Mucosa of gallbladder (tissue), 1 donor: ENCODE results near the gene CEP83. TPM values are rescaled to one million over a fixed set of nuclear protein-coding genes. Genes with fewer than 3 reads are reported as not detected.
"Not testable (repeated sequence)": the region's sequence is repeated elsewhere in the genome, so short reads cannot be mapped to it uniquely, and the experiment has no call there.

ENCODE experiments used
- DNase-seq: peaks from one replicate; pipeline ENCODE4 v3.0.0-alpha.2; 2020; ENCODE audit warnings: low spot score
- total RNA-seq: library from RNA; stranded (reverse); gene quantifications from one replicate; pipeline ENCODE4 v1.2.1, GENCODE V29; 2021
- donor health status: DM: no; HTN: no; CAD: no.

CEP83 gene
- total RNA-seq = 7.0 TPM

GRCh38 chr12:94459728-94460615, at the start of gene CEP83:
TSS of gene CEP83 (minus strand) at chr12:94459867. CDS start at chr12:94412490, 47,377 bp downstream.
- peak; percentile 97 for DNase-seq

GRCh38 chr12:94509317-94509716, 49.6 kb upstream of the CEP83 start:
- DNase-seq = no peak

- no peak for DNase-seq
Observed at GRCh38 chr12:94507455-94507854, 47.8 kb upstream of the CEP83 start.

- no peak for DNase-seq
Observed at GRCh38 chr12:94504386-94504785, 44.7 kb upstream of the CEP83 start.

- DNase-seq = no peak
Observed at GRCh38 chr12:94503619-94504018, 44.0 kb upstream of the CEP83 start.

GRCh38 chr12:94500831-94501567, 41.3 kb upstream of the CEP83 start:
- no peak for DNase-seq

GRCh38 chr12:94498698-94499097, 39.0 kb upstream of the CEP83 start:
- no peak for DNase-seq

- no peak for DNase-seq
Observed at GRCh38 chr12:94498073-94498472, 38.4 kb upstream of the CEP83 start.

- no peak for DNase-seq
Observed at GRCh38 chr12:94495445-94496115, 35.9 kb upstream of the CEP83 start.

GRCh38 chr12:94491489-94491888, 31.8 kb upstream of the CEP83 start:
- DNase-seq = no peak

GRCh38 chr12:94488463-94488862, 28.8 kb upstream of the CEP83 start:
- DNase-seq = no peak

GRCh38 chr12:94481734-94482133, 22.1 kb upstream of the CEP83 start:
- no peak for DNase-seq

GRCh38 chr12:94469522-94469921, 9.9 kb upstream of the CEP83 start:
- DNase-seq = no peak

- DNase-seq = no peak
Observed at GRCh38 chr12:94460616-94460959, 921 bp upstream of the CEP83 start.

GRCh38 chr12:94458877-94459727, 565 bp downstream of the CEP83 start:
- no peak for DNase-seq

GRCh38 chr12:94457311-94457710, 2.4 kb downstream of the CEP83 start:
- no peak for DNase-seq

- DNase-seq = not testable (repeated sequence)
Observed at GRCh38 chr12:94454318-94454717, 5.3 kb downstream of the CEP83 start.

- DNase-seq = no peak
Observed at GRCh38 chr12:94445662-94446061, 14.0 kb downstream of the CEP83 start.

GRCh38 chr12:94437303-94437702, 22.4 kb downstream of the CEP83 start:
- no peak for DNase-seq

- DNase-seq = no peak
Observed at GRCh38 chr12:94435511-94435927, 24.1 kb downstream of the CEP83 start.

- no peak for DNase-seq
Observed at GRCh38 chr12:94434171-94434570, 25.5 kb downstream of the CEP83 start.

GRCh38 chr12:94433744-94434143, 25.9 kb downstream of the CEP83 start:
- no peak for DNase-seq
